Mucosa of rectum (tissue), 2 donors: Measurements from ENCODE around the gene GPR15LG.

Experiments used
- H3K27ac ChIP-seq, 2 donors: one replicate each; pipeline ENCODE4 v1.7.0; 2013; ENCODE audit warnings: inconsistent platforms in 2 of 2, low read depth in 2 of 2, low read length in 2 of 2
- H3K27me3 ChIP-seq, 2 donors: one replicate each; pipeline ENCODE4 v1.7.0; 2013; ENCODE audit warnings: low read length in 2 of 2; ENCODE audit not compliant: control insufficient read depth in 2 of 2, insufficient read depth in 2 of 2
- H3K36me3 ChIP-seq, 2 donors: one replicate each; pipeline ENCODE4 v1.7.0; 2013; ENCODE audit warnings: low read length in 2 of 2; ENCODE audit not compliant: control insufficient read depth in 2 of 2, insufficient read depth in 2 of 2
- H3K4me1 ChIP-seq, 2 donors: one replicate each; pipeline ENCODE4 v1.7.0; 2013; ENCODE audit warnings: low read length in 2 of 2, mild to moderate bottlenecking in 1 of 2; ENCODE audit not compliant: control insufficient read depth in 2 of 2, insufficient read depth in 2 of 2
- H3K4me3 ChIP-seq, 2 donors: one replicate each; pipeline ENCODE4 v1.7.0; 2013; ENCODE audit warnings: low read length in 2 of 2
- H3K9ac ChIP-seq, 2 donors: one replicate each; pipeline ENCODE4 v1.7.0; 2013; ENCODE audit warnings: low read length in 2 of 2, low read depth in 1 of 2, mild to moderate bottlenecking in 1 of 2
- H3K9me3 ChIP-seq, 2 donors: one replicate each; pipeline ENCODE4 v1.7.0; 2013; ENCODE audit warnings: low read length in 2 of 2; ENCODE audit not compliant: control insufficient read depth in 2 of 2
- donor health status: healthy.
- donor health status: Normal muscosa, but diverticular disease.

GPR15LG gene

DNA sequence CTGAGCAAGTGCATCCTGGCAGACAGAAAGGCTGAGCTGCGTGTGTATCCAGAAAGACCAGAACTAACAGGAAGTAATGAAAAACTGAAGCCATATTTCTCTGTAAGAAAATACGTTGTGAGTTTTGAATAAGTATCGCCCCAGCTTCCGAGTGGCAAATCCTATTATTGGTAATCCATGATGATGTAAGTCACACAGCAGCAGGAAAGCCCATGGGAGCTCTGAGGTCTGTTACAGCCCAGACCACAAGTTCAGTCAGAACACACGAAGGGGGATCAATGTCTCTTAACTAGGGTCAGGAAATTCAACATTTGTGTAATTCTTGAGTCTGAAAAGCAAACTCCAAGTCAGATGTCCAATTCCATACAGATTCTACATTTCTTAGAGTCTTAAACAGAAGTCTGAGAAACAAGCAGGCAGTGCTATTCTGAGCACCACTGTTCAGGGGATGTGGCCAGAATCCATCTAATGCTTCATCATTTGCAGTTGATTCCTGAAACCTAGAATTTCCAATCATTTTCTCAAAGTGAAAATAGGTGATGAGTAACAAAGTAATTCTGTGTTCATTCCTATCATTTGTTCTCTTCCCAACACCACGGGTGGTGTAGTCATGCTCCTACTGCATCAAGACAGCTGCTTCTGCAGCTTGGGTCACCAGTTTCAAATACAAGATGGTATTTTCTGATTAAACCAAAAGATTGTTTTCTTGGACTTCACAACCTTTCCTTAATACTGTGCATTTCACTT, 52.0 kb downstream of the GPR15LG start, which contains the start of gene LRIT2:
Gene LRIT2, minus strand, starts transcription at position 118 of the 747 bp plus-strand sequence. Its CDS starts 24 bp downstream, at position 94.
- Histone ChIP-seq H3K36me3 (no peaks in the 10 kb centered on the region), H3K4me1 (no peaks in the 10 kb centered on the region), H3K9me3 (no peaks in the 10 kb centered on the region), H3K4me3 (no peak within 1 kb of the TSS), H3K27me3 (no peaks in the 10 kb centered on the region), H3K27ac (no peak within 1 kb of the TSS), H3K9ac (no peak within 1 kb of the TSS)

DNA sequence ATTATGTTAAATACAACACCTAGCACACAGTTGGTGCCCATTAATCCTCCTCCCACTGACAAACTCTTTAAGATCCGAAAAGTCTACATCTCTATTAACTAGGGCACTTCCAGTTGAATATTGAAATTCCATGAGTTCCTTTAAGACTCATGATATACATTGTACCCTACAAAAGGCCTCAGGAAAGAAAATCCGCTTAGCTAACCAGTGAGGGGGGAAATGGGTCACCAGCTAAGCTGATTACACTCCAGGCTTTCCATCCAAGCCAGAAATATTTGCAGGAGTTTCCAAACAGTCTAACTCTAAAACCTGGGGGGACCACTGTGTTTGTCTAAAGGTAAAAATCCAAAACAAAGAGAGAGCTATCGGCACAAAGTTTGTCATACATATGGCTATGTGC, 53.0 kb downstream of the GPR15LG start:
- no peaks in the 10 kb centered on the region for H3K36me3 ChIP-seq
- H3K27ac ChIP-seq: no peak overlapping the region
- no peak overlapping the region for H3K4me3 ChIP-seq
- no peaks in the 10 kb centered on the region for H3K4me1 ChIP-seq
- no peaks in the 10 kb centered on the region for H3K9me3 ChIP-seq
- no peak overlapping the region for H3K9ac ChIP-seq
- no peaks in the 10 kb centered on the region for H3K27me3 ChIP-seq

DNA sequence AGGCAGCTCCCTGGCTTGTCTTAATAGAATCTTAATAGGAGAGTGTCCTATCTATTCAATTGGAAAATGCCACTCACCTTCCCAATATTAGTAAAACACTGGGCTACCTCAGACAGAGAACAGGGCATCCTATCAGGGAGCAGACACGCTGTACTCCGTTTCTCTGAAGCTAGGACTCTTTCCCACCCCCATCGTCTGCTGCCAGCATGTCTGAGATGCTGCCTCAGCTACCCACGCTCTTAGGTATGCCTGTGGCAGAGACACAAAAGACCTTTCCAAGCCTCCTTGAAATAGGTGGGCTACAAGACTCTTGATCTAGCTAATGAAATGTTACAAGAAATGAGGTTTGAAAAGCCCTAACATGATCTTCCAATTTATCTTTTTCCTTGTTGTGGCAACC, 54.2 kb downstream of the GPR15LG start:
- H3K9ac ChIP-seq: no peak overlapping the region
- H3K27ac ChIP-seq: no peak overlapping the region
- H3K9me3 ChIP-seq: no peaks in the 10 kb centered on the region
- H3K4me3 ChIP-seq: no peak overlapping the region
- no peaks in the 10 kb centered on the region for H3K4me1 ChIP-seq
- H3K36me3 ChIP-seq: no peaks in the 10 kb centered on the region
- peaks cover 0 to 3% of the 10 kb centered on the region in 2 donors for H3K27me3 ChIP-seq

DNA sequence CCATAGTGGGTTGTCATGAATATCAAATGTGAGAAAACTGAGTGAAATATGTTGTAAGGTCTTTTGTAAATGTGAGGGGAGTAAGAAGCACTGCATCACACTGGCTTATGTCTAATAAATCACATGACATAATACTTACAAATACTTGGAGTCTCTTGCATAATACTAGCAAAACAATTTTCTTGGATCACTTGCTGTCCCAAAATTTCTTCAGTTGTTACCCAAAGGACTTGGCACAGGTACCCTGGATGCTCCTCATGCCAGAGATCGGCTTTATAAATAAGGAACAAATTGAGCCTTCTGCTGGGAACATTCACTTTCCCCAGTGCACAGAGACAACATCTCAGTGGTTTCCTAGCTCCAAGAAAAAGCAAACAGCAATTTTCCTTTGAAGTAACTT, 56.8 kb downstream of the GPR15LG start:
- Histone ChIP-seq H3K9ac (no peak overlapping the region), H3K4me1 (no peaks in the 10 kb centered on the region), H3K27ac (no peak overlapping the region), H3K4me3 (no peak overlapping the region), H3K9me3 (no peaks in the 10 kb centered on the region), H3K27me3 (peaks cover 0 to 3% of the 10 kb centered on the region in 2 donors), H3K36me3 (no peaks in the 10 kb centered on the region)

DNA sequence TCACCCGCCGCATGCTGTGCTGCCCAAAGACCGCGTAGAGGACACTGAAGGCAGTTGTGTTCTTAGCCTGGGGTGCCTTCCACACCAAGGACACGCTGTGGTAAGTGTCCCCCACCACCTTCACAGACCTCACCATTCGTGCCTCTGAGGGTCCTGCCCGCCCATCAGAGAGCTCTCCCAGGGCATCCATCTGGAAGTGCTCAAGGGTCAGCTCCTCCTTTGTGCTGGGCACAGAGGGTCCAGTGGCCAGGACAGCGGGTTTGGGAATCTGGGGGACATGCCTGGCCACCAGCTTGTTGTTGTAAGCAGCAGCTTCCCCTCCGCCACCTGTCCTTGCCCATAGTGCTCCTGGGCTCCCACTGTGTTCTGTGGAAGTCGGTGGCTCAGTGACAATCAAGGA, 58.8 kb downstream of the GPR15LG start:
- Histone ChIP-seq H3K4me1 (no peaks in the 10 kb centered on the region), H3K36me3 (no peaks in the 10 kb centered on the region), H3K27ac (no peak overlapping the region), H3K4me3 (no peak overlapping the region), H3K9ac (no peak overlapping the region), H3K9me3 (no peaks in the 10 kb centered on the region), H3K27me3 (peaks cover 0 to 3% of the 10 kb centered on the region in 2 donors)

DNA sequence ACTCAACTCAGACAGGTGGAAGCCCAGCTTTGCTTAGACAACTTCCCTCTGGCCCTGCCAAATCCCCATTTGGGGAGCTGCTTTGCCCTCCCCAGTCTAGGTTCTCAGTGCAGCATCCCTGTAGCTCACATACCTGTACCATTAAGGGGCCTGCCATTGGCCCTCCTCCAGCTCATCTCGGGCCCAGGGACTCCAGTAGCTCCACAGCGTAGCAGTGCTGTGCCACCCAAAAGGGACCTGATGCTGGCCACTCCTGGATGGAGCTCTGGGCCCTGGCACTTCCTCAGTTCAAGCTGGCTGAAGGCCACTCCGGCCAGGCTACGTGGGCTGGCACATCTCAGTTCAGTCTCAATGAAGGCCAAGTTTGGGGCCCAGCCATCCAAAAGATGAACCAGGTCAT, 60.3 kb downstream of the GPR15LG start:
- Histone ChIP-seq H3K36me3 (no peaks in the 10 kb centered on the region), H3K27me3 (peaks cover 0 to 3% of the 10 kb centered on the region in 2 donors), H3K4me3 (no peak overlapping the region), H3K9me3 (no peaks in the 10 kb centered on the region), H3K27ac (no peak overlapping the region), H3K4me1 (no peaks in the 10 kb centered on the region), H3K9ac (no peak overlapping the region)

DNA sequence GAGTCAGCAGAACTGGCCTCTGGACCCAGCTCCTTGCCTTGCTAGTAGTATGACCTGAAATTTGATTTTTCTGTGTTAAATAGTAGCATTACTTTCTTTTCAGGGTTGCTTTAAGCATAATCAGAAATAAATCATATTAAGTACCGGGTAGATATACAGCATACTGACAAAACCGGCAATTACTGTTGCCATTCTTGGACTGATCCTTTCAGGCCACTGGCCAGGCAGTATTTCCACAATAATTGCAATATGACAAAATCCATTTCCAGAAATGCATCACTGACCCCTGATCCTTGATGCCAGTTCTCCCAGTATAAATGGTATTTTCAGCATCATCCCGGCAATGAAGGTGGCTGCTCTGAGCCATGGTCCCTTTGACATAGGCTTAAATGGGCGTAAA, 60.9 kb downstream of the GPR15LG start:
- H3K27ac ChIP-seq: no peak overlapping the region
- H3K9ac ChIP-seq: no peak overlapping the region
- no peak overlapping the region for H3K4me3 ChIP-seq
- H3K27me3 ChIP-seq: peaks cover 0 to 3% of the 10 kb centered on the region in 2 donors
- H3K36me3 ChIP-seq: no peaks in the 10 kb centered on the region
- H3K9me3 ChIP-seq: no peaks in the 10 kb centered on the region
- no peaks in the 10 kb centered on the region for H3K4me1 ChIP-seq
